Hepatocyte (in vitro differentiated cells): ENCODE data around the gene RNF4.

Source experiments
- EZH2phosphoT487 ChIP-seq: fragments of 200-600 bp; sonication (generic); IDR thresholded peaks from one replicate; pipeline ENCODE4 v1.6.1; 2018; ENCODE audit warnings: antibody characterized with exemption, mild to moderate bottlenecking, low read depth, moderate library complexity; ENCODE audit not compliant: unreplicated experiment, severe bottlenecking
- TF ChIP-seq, protein P1 (sequence below): fragments of 200-600 bp; sonication (generic); IDR thresholded peaks from 2 replicates; pipeline ENCODE4 v1.5.1; 2016; ENCODE audit warnings: antibody characterized with exemption, mild to moderate bottlenecking; ENCODE audit not compliant: poor library complexity

- TF ChIP-seq, protein P1, sequence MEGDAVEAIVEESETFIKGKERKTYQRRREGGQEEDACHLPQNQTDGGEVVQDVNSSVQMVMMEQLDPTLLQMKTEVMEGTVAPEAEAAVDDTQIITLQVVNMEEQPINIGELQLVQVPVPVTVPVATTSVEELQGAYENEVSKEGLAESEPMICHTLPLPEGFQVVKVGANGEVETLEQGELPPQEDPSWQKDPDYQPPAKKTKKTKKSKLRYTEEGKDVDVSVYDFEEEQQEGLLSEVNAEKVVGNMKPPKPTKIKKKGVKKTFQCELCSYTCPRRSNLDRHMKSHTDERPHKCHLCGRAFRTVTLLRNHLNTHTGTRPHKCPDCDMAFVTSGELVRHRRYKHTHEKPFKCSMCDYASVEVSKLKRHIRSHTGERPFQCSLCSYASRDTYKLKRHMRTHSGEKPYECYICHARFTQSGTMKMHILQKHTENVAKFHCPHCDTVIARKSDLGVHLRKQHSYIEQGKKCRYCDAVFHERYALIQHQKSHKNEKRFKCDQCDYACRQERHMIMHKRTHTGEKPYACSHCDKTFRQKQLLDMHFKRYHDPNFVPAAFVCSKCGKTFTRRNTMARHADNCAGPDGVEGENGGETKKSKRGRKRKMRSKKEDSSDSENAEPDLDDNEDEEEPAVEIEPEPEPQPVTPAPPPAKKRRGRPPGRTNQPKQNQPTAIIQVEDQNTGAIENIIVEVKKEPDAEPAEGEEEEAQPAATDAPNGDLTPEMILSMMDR, result no peak
- no peak for TF ChIP-seq EZH2phosphoT487
These were observed 23.8 kb upstream of the RNF4 start for GRCh38 chr4:2445130-2445529.
